ENCODE measurements around the gene SLC50A1. TPM values are rescaled to one million over a fixed set of nuclear protein-coding genes. Genes with fewer than 3 reads are reported as not detected.
"Not testable (repeated sequence)": the region's sequence is repeated elsewhere in the genome, so short reads cannot be mapped to it uniquely, and the experiment has no call there.

SLC50A1 gene
- total RNA-seq, 1 experiment from 2014 or later, result 38.4 TPM

- no peak overlapping the region for H3K4me3 Mint-ChIP-seq (ENCODE audit: unreplicated experiment)
- no peaks in the 10 kb centered on the region for H3K36me3 ChIP-seq (ENCODE audit: control insufficient read depth, insufficient read depth, low read length)
- DNase-seq, result no peak
- no peak overlapping the region for H3K27ac Mint-ChIP-seq (ENCODE audit: unreplicated experiment)
- H3K4me1 ChIP-seq, result no peaks in the 10 kb centered on the region
- no peak overlapping the region for H3K4me3 ChIP-seq (ENCODE audit: low read depth, low read length)
- no peak for TF ChIP-seq CTCF (IDR thresholded peaks at IDR 0.05; ENCODE audit: insufficient read depth in 1 of 2, low read depth in 1 of 2, low read length in 1 of 2, severe bottlenecking in 1 of 2, unreplicated experiment in 1 of 2)
- H3K9me3 ChIP-seq, result no peaks in the 10 kb centered on the region
- CTCF ChIA-PET, result interaction anchor here (0.6 kb wide), 2 partner anchors 22 to 27 kb away, joined by 3 to 4 read pairs; partner anchors contain the start of gene KRTCAP2
- peaks cover 6% of the 10 kb centered on the region for H3K27me3 Mint-ChIP-seq (ENCODE audit: insufficient read depth, unreplicated experiment)
- intact Hi-C loops (cut with micrococcal nuclease; ENCODE audit: unreplicated experiment), result no loop called here
- no peaks in the 10 kb centered on the region for H3K4me1 Mint-ChIP-seq (ENCODE audit: low read depth, unreplicated experiment)
- POLR2A ChIA-PET, result interaction anchor here (0.6 kb wide), 1 partner anchor 113 kb away, joined by 5 read pairs; no protein-coding TSS in a partner anchor
- H3K36me3 Mint-ChIP-seq (ENCODE audit: insufficient read depth, unreplicated experiment), result peaks cover 1% of the 10 kb centered on the region
- BruUV-seq (replicated peaks), result no TSS peak
- no peaks in the 10 kb centered on the region for H3K27me3 ChIP-seq (replicated peaks; ENCODE audit: control insufficient read depth, insufficient read depth, low read length)
- H3K9me3 Mint-ChIP-seq (ENCODE audit: unreplicated experiment), result no peaks in the 10 kb centered on the region
Measured at GRCh38 chr1:155145491-155145890, 9.8 kb downstream of the SLC50A1 start.

GRCh38 chr1:155155996-155156643 lies 20.5 kb downstream of the SLC50A1 start:
- H3K36me3 ChIP-seq (ENCODE audit: control insufficient read depth, insufficient read depth, low read length); H3K4me3 ChIP-seq (ENCODE audit: low read depth, low read length); intact Hi-C loops (cut with micrococcal nuclease; ENCODE audit: unreplicated experiment); BruUV-seq (replicated peaks); DNase-seq; H3K9me3 Mint-ChIP-seq (ENCODE audit: unreplicated experiment); H3K4me3 Mint-ChIP-seq (ENCODE audit: unreplicated experiment); H3K4me1 Mint-ChIP-seq (ENCODE audit: low read depth, unreplicated experiment); H3K27me3 ChIP-seq (replicated peaks; ENCODE audit: control insufficient read depth, insufficient read depth, low read length); H3K27me3 Mint-ChIP-seq (ENCODE audit: insufficient read depth, unreplicated experiment); H3K36me3 Mint-ChIP-seq (ENCODE audit: insufficient read depth, unreplicated experiment); H3K9me3 ChIP-seq; H3K27ac Mint-ChIP-seq (ENCODE audit: unreplicated experiment); POLR2A ChIA-PET; H3K4me1 ChIP-seq: not testable (repeated sequence)
- CTCF ChIA-PET, result interaction anchor here (2.0 kb wide), 1 partner anchor 11 kb away, joined by 9 read pairs; no protein-coding TSS in a partner anchor

- no peak overlapping the region for H3K4me3 ChIP-seq (ENCODE audit: low read depth, low read length)
- H3K9me3 ChIP-seq, result no peaks in the 10 kb centered on the region
- Mint-ChIP-seq H3K27me3 (ENCODE audit: insufficient read depth, unreplicated experiment) (no peaks in the 10 kb centered on the region), H3K27ac (ENCODE audit: unreplicated experiment) (no peak overlapping the region), H3K4me1 (ENCODE audit: low read depth, unreplicated experiment) (no peaks in the 10 kb centered on the region), H3K4me3 (ENCODE audit: unreplicated experiment) (no peak overlapping the region), H3K36me3 (ENCODE audit: insufficient read depth, unreplicated experiment) (no peaks in the 10 kb centered on the region), H3K9me3 (ENCODE audit: unreplicated experiment) (no peaks in the 10 kb centered on the region)
- TF ChIP-seq CTCF (IDR thresholded peaks at IDR 0.05; ENCODE audit: insufficient read depth in 1 of 2, low read depth in 1 of 2, low read length in 1 of 2, severe bottlenecking in 1 of 2, unreplicated experiment in 1 of 2), result no peak
- H3K36me3 ChIP-seq (ENCODE audit: control insufficient read depth, insufficient read depth, low read length), result no peaks in the 10 kb centered on the region
- H3K27me3 ChIP-seq (replicated peaks; ENCODE audit: control insufficient read depth, insufficient read depth, low read length), result no peaks in the 10 kb centered on the region
- H3K4me1 ChIP-seq, result no peaks in the 10 kb centered on the region
- no peak for DNase-seq
- POLR2A ChIA-PET, result no interaction called here
- intact Hi-C loops (cut with micrococcal nuclease; ENCODE audit: unreplicated experiment), result no loop called here
- CTCF ChIA-PET, result interaction anchor here (0.7 kb wide), 2 partner anchors 69 to 88 kb away, joined by 4 to 7 read pairs; no protein-coding TSS in a partner anchor
- BruUV-seq (replicated peaks), result no TSS peak
Measured at GRCh38 chr1:155158991-155159390, 23.3 kb downstream of the SLC50A1 start.

Measured in Caco-2 (cell line).